GM23248 (cell line): Measurements from ENCODE around the gene VAMP7.

Source experiments
- EZH2 ChIP-seq: fragments of 200-600 bp; sonication (generic); IDR thresholded peaks from 2 replicates; pipeline ENCODE4 v1.6.1; 2018; ENCODE audit warnings: antibody characterized with exemption, mild to moderate bottlenecking; ENCODE audit not compliant: insufficient read depth, poor library complexity, severe bottlenecking
- EZH2phosphoT487 ChIP-seq: fragments of 200-600 bp; sonication (generic); IDR thresholded peaks from 2 replicates; pipeline ENCODE4 v1.6.1; 2018; ENCODE audit warnings: antibody characterized with exemption, moderate library complexity, mild to moderate bottlenecking, low read depth; ENCODE audit not compliant: insufficient read depth

GRCh38 chrX:155956099-155956498, 75.0 kb downstream of the VAMP7 start:
- no peak for TF ChIP-seq EZH2
- TF ChIP-seq EZH2phosphoT487: no peak
